A549 (cell line): ENCODE data around the gene MRPL34. TPM values are rescaled to one million over a fixed set of nuclear protein-coding genes. Genes with fewer than 3 reads are reported as not detected.

ENCODE experiments used
- ATAC-seq, 2 experiments: fragments of 200-7000 bp in 1 of 2; fragments of >200 bp in 1 of 2; cut with Nextera tagmentation in 1 of 2; cut with Tn5 transposase in 1 of 2; 3 replicates each; pipeline versions ENCODE4 v1.8.0 to v1.9.1; 2018 to 2020; ENCODE audit warnings: mild to moderate bottlenecking in 1 of 2, moderate library complexity in 1 of 2
- CTCF ChIA-PET: fragments of 300-600 bp; sonication (Branson Sonifier 250); formaldehyde crosslinking; extraction: SDS; loops from one replicate; lab custom pipeline; 2021; ENCODE audit warnings: antibody characterized with exemption, inconsistent platforms; lab: Yijun Ruan, JAX
- POLR2A ChIA-PET: fragments of 350-600 bp; formaldehyde crosslinking; extraction: SDS; loops from one replicate; lab custom pipeline; 2021; ENCODE audit warnings: antibody characterized with exemption, inconsistent platforms; lab: Yijun Ruan, JAX
- DNase-seq, 2 experiments: peaks; one replicate each; pipeline versions ENCODE4 v3.0.0 to v3.0.0-alpha.2; 2011 to 2016; ENCODE audit warnings: low read depth in 1 of 2, low spot score in 1 of 2
- FAIRE-seq: peaks from 2 replicates; lab custom pipeline; 2011; peaks lifted over from hg19 to GRCh38; lab: Jason Lieb, UNC
- H3K27ac ChIP-seq, 2 experiments: fragments of >200 bp; sonication (Bioruptor Twin); formaldehyde crosslinking; 3 replicates each; pipeline ENCODE4 v1.5.1; 2016 to 2017
- H3K4me1 ChIP-seq: fragments of >200 bp; sonication (Bioruptor Twin); formaldehyde crosslinking; 3 replicates; pipeline ENCODE4 v1.6.1; 2016
- H3K4me2 ChIP-seq: fragments of >200 bp; sonication (Bioruptor Twin); formaldehyde crosslinking; 3 replicates; pipeline ENCODE4 v1.6.1; 2016
- H3K4me3 ChIP-seq: fragments of >200 bp; sonication (Bioruptor Twin); formaldehyde crosslinking; 3 replicates; pipeline ENCODE4 v1.5.1; 2016
- H3K9me3 ChIP-seq: fragments of >200 bp; sonication (Bioruptor Twin); formaldehyde crosslinking; 3 replicates; pipeline ENCODE4 v1.6.1; 2016
- BHLHE40 ChIP-seq: IDR thresholded peaks from 2 replicates; pipeline ENCODE4 v1.6.1; 2012; ENCODE audit warnings: low read depth, low read length, inconsistent platforms
- CBX8 ChIP-seq: fragments of 200-600 bp; sonication (generic); IDR thresholded peaks from 2 replicates; pipeline ENCODE4 v1.6.1; 2016
- CHD2 ChIP-seq: fragments of 150-350 bp; IDR thresholded peaks from 2 replicates; pipeline ENCODE4 v1.6.1; 2014; ENCODE audit warnings: low read length; ENCODE audit not compliant: partially characterized antibody
- CHD4 ChIP-seq: fragments of 200-600 bp; sonication (generic); IDR thresholded peaks from 2 replicates; pipeline ENCODE4 v1.6.1; 2016; ENCODE audit warnings: antibody characterized with exemption, mild to moderate bottlenecking, borderline replicate concordance
- ESRRA ChIP-seq: fragments of 150-350 bp; IDR thresholded peaks from 2 replicates; pipeline ENCODE4 v1.6.1; 2014; ENCODE audit warnings: mild to moderate bottlenecking, low read length, borderline replicate concordance
- FOSB ChIP-seq: fragments of 250-450 bp; sonication (Bioruptor Pico); IDR thresholded peaks from 2 replicates; pipeline ENCODE4 v1.5.0; 2020; ENCODE audit warnings: mild to moderate bottlenecking, moderate library complexity
- FOXS1 ChIP-seq: fragments of 250-450 bp; sonication (Bioruptor Pico); IDR thresholded peaks from 2 replicates; pipeline ENCODE4 v1.5.0; 2020; ENCODE audit warnings: mild to moderate bottlenecking, moderate library complexity
- HEYL ChIP-seq: fragments of 250-450 bp; sonication (Bioruptor Pico); IDR thresholded peaks from 2 replicates; pipeline ENCODE4 v1.8.0; 2021; ENCODE audit warnings: mild to moderate bottlenecking, moderate library complexity
- HOXA7 ChIP-seq: fragments of 250-450 bp; sonication (Bioruptor Pico); IDR thresholded peaks from 2 replicates; pipeline ENCODE4 v1.5.0; 2020; ENCODE audit warnings: mild to moderate bottlenecking, moderate library complexity
- HOXB5 ChIP-seq: fragments of 250-450 bp; sonication (Bioruptor Pico); IDR thresholded peaks from 2 replicates; pipeline ENCODE4 v1.5.0; 2020; ENCODE audit warnings: mild to moderate bottlenecking, moderate library complexity
- KDM5A ChIP-seq: fragments of 200-600 bp; sonication (generic); IDR thresholded peaks from 2 replicates; pipeline ENCODE4 v1.6.1; 2016; ENCODE audit warnings: antibody characterized with exemption, mild to moderate bottlenecking
- NFE2L2 ChIP-seq: fragments of 150-350 bp; conservative IDR thresholded peaks from 2 replicates; pipeline ENCODE4 v1.6.1; 2014; ENCODE audit warnings: low read length
- NPAS2 ChIP-seq: fragments of 250-450 bp; sonication (Bioruptor Pico); IDR thresholded peaks from 2 replicates; pipeline ENCODE4 v1.8.0; 2022; ENCODE audit warnings: mild to moderate bottlenecking, moderate library complexity, borderline replicate concordance
- PHF8 ChIP-seq: fragments of 200-600 bp; sonication (generic); IDR thresholded peaks from 2 replicates; pipeline ENCODE4 v1.6.1; 2016; ENCODE audit warnings: low read depth, mild to moderate bottlenecking, antibody characterized with exemption, moderate library complexity, borderline replicate concordance
- POLR2A ChIP-seq: IDR thresholded peaks from 2 replicates; pipeline ENCODE4 v1.6.1; 2012; ENCODE audit warnings: mild to moderate bottlenecking, low read length
- POLR2AphosphoS2 ChIP-seq: conservative IDR thresholded peaks from 2 replicates; pipeline ENCODE4 v1.6.1; 2012; ENCODE audit warnings: low read length, improper control_type of control experiment, inconsistent platforms
- RFX5 ChIP-seq: fragments of 450-650 bp; IDR thresholded peaks from 2 replicates; pipeline ENCODE4 v1.7.1; 2014; ENCODE audit warnings: antibody characterized with exemption, mild to moderate bottlenecking, moderate library complexity
- RNF2 ChIP-seq: fragments of 200-600 bp; sonication (generic); IDR thresholded peaks from 2 replicates; pipeline ENCODE4 v1.6.1; 2016; ENCODE audit warnings: low read depth, mild to moderate bottlenecking, antibody characterized with exemption, moderate library complexity, borderline replicate concordance
- SMC3 ChIP-seq: fragments of >200 bp; sonication (Bioruptor Twin); formaldehyde crosslinking; IDR thresholded peaks from 3 replicates; pipeline ENCODE4 v1.6.1; 2018; ENCODE audit warnings: inconsistent platforms
- TFCP2L1 ChIP-seq: fragments of 250-450 bp; sonication (Bioruptor Pico); IDR thresholded peaks from 2 replicates; pipeline ENCODE4 v1.5.0; 2021; ENCODE audit warnings: mild to moderate bottlenecking
- ZC3H11A ChIP-seq: fragments of 450-650 bp; IDR thresholded peaks from 2 replicates; pipeline ENCODE4 v1.6.1; 2014; ENCODE audit warnings: antibody characterized with exemption, mild to moderate bottlenecking
- ZFP36 ChIP-seq: fragments of 450-650 bp; IDR thresholded peaks from 2 replicates; pipeline ENCODE4 v1.6.1; 2014; ENCODE audit warnings: borderline replicate concordance; ENCODE audit not compliant: partially characterized antibody
- WGBS: methylation state at CpG from one replicate; pipeline ENCODE4 v1.1.6; 2017; ENCODE audit errors: missing lambda C conversion rate; 5-methylcytosine and 5-hydroxymethylcytosine counted together
- polyA plus RNA-seq, 4 experiments: library from polyadenylated mRNA; depleted of rRNA in 3 of 4; stranded (reverse); fragments of >200 nt; fragmentation: RNase III in 1 of 4; extraction: RNeasy Plus Mini Kit Qiagen cat#74134 plus additional on column Dnase treatment in 1 of 4; gene quantifications; 2 replicates in 3 of 4; 3 replicates in 1 of 4; pipeline ENCODE4 v1.2.3, GENCODE V29; 2011 to 2017
- TF ChIP-seq, protein P1 (sequence below): fragments of 250-450 bp; sonication (Bioruptor Pico); IDR thresholded peaks from 2 replicates; pipeline ENCODE4 v1.5.0; 2021; ENCODE audit warnings: mild to moderate bottlenecking, moderate library complexity, borderline replicate concordance
- TF ChIP-seq, protein P2 (sequence below): fragments of 450-650 bp; IDR thresholded peaks from 2 replicates; pipeline ENCODE4 v1.6.1; 2014; ENCODE audit warnings: antibody characterized with exemption
- TF ChIP-seq, protein P3 (sequence below): IDR thresholded peaks from 2 replicates; pipeline ENCODE4 v1.6.1; 2012
- TF ChIP-seq, protein P4 (sequence below): IDR thresholded peaks from 2 replicates; pipeline ENCODE4 v1.6.1; 2012
- TF ChIP-seq, protein P5 (sequence below): fragments of >200 bp; sonication (Bioruptor Twin); formaldehyde crosslinking; IDR thresholded peaks from 3 replicates; pipeline ENCODE4 v1.5.1; 2016

Gene MRPL34
- polyA plus RNA-seq, 2 of the 4 experiments (the other 2 are of a cell fraction) = 28.1 to 56.1 TPM

- FAIRE-seq (no peak), ATAC-seq (peak; percentile 9 to 23; a peak in 1 of 6 replicates), DNase-seq (no peak)
- peak overlapping the region in 1 of 2 experiments; percentile 19; a peak in 2 of 6 replicates for H3K27ac ChIP-seq
- H3K4me1 ChIP-seq = peaks cover 12% of the 10 kb centered on the region
- no peaks in the 10 kb centered on the region for H3K9me3 ChIP-seq
- no peak for TF ChIP-seq TFCP2L1 (CRISPR knock-in tag)
- no peak for TF ChIP-seq POLR2A
- TF ChIP-seq, protein P1, sequence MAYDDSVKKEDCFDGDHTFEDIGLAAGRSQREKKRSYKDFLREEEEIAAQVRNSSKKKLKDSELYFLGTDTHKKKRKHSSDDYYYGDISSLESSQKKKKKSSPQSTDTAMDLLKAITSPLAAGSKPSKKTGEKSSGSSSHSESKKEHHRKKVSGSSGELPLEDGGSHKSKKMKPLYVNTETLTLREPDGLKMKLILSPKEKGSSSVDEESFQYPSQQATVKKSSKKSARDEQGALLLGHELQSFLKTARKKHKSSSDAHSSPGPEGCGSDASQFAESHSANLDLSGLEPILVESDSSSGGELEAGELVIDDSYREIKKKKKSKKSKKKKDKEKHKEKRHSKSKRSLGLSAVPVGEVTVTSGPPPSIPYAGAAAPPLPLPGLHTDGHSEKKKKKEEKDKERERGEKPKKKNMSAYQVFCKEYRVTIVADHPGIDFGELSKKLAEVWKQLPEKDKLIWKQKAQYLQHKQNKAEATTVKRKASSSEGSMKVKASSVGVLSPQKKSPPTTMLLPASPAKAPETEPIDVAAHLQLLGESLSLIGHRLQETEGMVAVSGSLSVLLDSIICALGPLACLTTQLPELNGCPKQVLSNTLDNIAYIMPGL (CRISPR knock-in tag) = no peak
- CTCF ChIA-PET = interaction anchor here (1.0 to 1.2 kb wide), 2 partner anchors 10 to 39 kb away, joined by 3 read pairs; no protein-coding TSS in a partner anchor
- POLR2A ChIA-PET = no interaction called here
- 90% methylated on average over 6 of the region's 19 CpGs for WGBS
- H3K4me2 ChIP-seq = no peak overlapping the region
- no peak overlapping the region for H3K4me3 ChIP-seq
Measured at GRCh38 chr19:17321655-17322489, 16.2 kb downstream of the MRPL34 start.

- H3K27ac ChIP-seq = no peak overlapping the region
- peaks cover 2% of the 10 kb centered on the region; the same call in 2 of the 3 replicates for H3K4me1 ChIP-seq
- POLR2A ChIA-PET = no interaction called here
- no peak for TF ChIP-seq CHD2
- no peak for TF ChIP-seq ZFP36
- TF ChIP-seq, protein P2, sequence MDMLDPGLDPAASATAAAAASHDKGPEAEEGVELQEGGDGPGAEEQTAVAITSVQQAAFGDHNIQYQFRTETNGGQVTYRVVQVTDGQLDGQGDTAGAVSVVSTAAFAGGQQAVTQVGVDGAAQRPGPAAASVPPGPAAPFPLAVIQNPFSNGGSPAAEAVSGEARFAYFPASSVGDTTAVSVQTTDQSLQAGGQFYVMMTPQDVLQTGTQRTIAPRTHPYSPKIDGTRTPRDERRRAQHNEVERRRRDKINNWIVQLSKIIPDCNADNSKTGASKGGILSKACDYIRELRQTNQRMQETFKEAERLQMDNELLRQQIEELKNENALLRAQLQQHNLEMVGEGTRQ = no peak
- TF ChIP-seq, protein P3, sequence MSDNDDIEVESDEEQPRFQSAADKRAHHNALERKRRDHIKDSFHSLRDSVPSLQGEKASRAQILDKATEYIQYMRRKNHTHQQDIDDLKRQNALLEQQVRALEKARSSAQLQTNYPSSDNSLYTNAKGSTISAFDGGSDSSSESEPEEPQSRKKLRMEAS = no peak
- TF ChIP-seq, protein P4, sequence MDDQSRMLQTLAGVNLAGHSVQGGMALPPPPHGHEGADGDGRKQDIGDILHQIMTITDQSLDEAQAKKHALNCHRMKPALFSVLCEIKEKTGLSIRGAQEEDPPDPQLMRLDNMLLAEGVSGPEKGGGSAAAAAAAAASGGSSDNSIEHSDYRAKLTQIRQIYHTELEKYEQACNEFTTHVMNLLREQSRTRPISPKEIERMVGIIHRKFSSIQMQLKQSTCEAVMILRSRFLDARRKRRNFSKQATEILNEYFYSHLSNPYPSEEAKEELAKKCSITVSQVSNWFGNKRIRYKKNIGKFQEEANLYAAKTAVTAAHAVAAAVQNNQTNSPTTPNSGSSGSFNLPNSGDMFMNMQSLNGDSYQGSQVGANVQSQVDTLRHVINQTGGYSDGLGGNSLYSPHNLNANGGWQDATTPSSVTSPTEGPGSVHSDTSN = no peak
- TF ChIP-seq RNF2 = no peak
- no peak for TF ChIP-seq NFE2L2
- TF ChIP-seq ZC3H11A = no peak
- no peak overlapping the region for H3K4me2 ChIP-seq
- H3K4me3 ChIP-seq = no peak overlapping the region
- ATAC-seq = no peak
- WGBS = 87% methylated on average over 9 of the region's 10 CpGs
- no peaks in the 10 kb centered on the region for H3K9me3 ChIP-seq
- no peak for FAIRE-seq
- DNase-seq = no peak
- CTCF ChIA-PET = no interaction called here
Measured at GRCh38 chr19:17322854-17323253, 17.2 kb downstream of the MRPL34 start.

- no peaks in the 10 kb centered on the region for H3K4me1 ChIP-seq
- H3K4me3 ChIP-seq = no peak overlapping the region
- no peaks in the 10 kb centered on the region for H3K9me3 ChIP-seq
- TF ChIP-seq CHD4 = no peak
- TF ChIP-seq RFX5 = no peak
- TF ChIP-seq FOXS1 (CRISPR knock-in tag) = no peak
- no peak for TF ChIP-seq NFE2L2
- TF ChIP-seq PHF8 = no peak
- no peak for TF ChIP-seq NPAS2
- no peak for TF ChIP-seq HEYL (CRISPR knock-in tag)
- no peak for TF ChIP-seq CBX8
- no peak for TF ChIP-seq HOXB5 (CRISPR knock-in tag)
- TF ChIP-seq SMC3 = no peak
- TF ChIP-seq KDM5A = no peak
- no peak for TF ChIP-seq HOXA7 (CRISPR knock-in tag)
- no peak for TF ChIP-seq FOSB (CRISPR knock-in tag)
- TF ChIP-seq POLR2AphosphoS2 = no peak
- TF ChIP-seq ESRRA = no peak
- TF ChIP-seq BHLHE40 = no peak
- no peak for TF ChIP-seq ZC3H11A
- TF ChIP-seq, protein P5, sequence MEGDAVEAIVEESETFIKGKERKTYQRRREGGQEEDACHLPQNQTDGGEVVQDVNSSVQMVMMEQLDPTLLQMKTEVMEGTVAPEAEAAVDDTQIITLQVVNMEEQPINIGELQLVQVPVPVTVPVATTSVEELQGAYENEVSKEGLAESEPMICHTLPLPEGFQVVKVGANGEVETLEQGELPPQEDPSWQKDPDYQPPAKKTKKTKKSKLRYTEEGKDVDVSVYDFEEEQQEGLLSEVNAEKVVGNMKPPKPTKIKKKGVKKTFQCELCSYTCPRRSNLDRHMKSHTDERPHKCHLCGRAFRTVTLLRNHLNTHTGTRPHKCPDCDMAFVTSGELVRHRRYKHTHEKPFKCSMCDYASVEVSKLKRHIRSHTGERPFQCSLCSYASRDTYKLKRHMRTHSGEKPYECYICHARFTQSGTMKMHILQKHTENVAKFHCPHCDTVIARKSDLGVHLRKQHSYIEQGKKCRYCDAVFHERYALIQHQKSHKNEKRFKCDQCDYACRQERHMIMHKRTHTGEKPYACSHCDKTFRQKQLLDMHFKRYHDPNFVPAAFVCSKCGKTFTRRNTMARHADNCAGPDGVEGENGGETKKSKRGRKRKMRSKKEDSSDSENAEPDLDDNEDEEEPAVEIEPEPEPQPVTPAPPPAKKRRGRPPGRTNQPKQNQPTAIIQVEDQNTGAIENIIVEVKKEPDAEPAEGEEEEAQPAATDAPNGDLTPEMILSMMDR = no peak
- DNase-seq (no peak), ATAC-seq (no peak), FAIRE-seq (no peak)
- no peak overlapping the region for H3K4me2 ChIP-seq
- ChIA-PET POLR2A (no interaction called here), CTCF (no interaction called here)
- no peak overlapping the region for H3K27ac ChIP-seq
- WGBS = 87% methylated on average over 11 of the region's 56 CpGs
Measured at GRCh38 chr19:17323300-17323963, 17.8 kb downstream of the MRPL34 start.
